Measurements from ENCODE around the gene FBRSL1. TPM values are rescaled to one million over a fixed set of nuclear protein-coding genes. Genes with fewer than 3 reads are reported as not detected.

FBRSL1 gene
- polyA plus RNA-seq, 1 of the 3 experiments (the other 2 are of a cell fraction), result 5.5 TPM

- Histone ChIP-seq H3F3A (replicated peaks; ENCODE audit: insufficient read depth) (no peaks in the 10 kb centered on the region), H2AFZ (ENCODE audit: low read depth) (no peak overlapping the region), H4K20me1 (ENCODE audit: insufficient read depth) (peaks cover 12% of the 10 kb centered on the region), H3K79me2 (ENCODE audit: insufficient read depth) (no peaks in the 10 kb centered on the region), H3K9me3 (no peaks in the 10 kb centered on the region), H3K4me3 (ENCODE audit: low read depth in 2 of 2, low read length in 1 of 2) (no peak overlapping the region), H3K36me3 (replicated peaks in 1 of 2; ENCODE audit: control insufficient read depth in 1 of 2, insufficient read depth in 2 of 2, low read length in 1 of 2) (no peaks in the 10 kb centered on the region), H3K4me1 (ENCODE audit: control insufficient read depth in 1 of 2, insufficient read depth in 2 of 2, low read depth in 1 of 2, low read length in 1 of 2) (peaks cover 0 to 10% of the 10 kb centered on the region in 2 experiments; a peak in 1 of 4 replicates), H3K27me3 (ENCODE audit: insufficient read depth) (no peaks in the 10 kb centered on the region), H3K9me2 (no peaks in the 10 kb centered on the region), H3K27ac (ENCODE audit: low read depth in 2 of 2, low read length in 1 of 2) (no peak overlapping the region), H3K4me2 (no peak overlapping the region), H3K9ac (no peak overlapping the region)
- 96% methylated on average over 12 of the region's 17 CpGs for WGBS (ENCODE audit: low lambda C conversion rate)
- POLR2A ChIA-PET, result no interaction called here
- no peak for DNase-seq
- CTCF ChIA-PET, result interaction anchor here (2.1 kb wide), 1 partner anchor 33 kb away, joined by 5 read pairs; no protein-coding TSS in a partner anchor
- TF ChIP-seq MEF2A (IDR thresholded peaks at IDR 0.05; ENCODE audit: borderline replicate concordance, low read depth) (no peak), EZH2phosphoT487 (IDR thresholded peaks at IDR 0.05; ENCODE audit: borderline replicate concordance, low read depth) (no peak), GATA2 (CRISPR knock-in tag; IDR thresholded peaks at IDR 0.05) (no peak)
Measured at GRCh38 chr12:132556801-132557200, 66.8 kb downstream of the FBRSL1 start.

DNA sequence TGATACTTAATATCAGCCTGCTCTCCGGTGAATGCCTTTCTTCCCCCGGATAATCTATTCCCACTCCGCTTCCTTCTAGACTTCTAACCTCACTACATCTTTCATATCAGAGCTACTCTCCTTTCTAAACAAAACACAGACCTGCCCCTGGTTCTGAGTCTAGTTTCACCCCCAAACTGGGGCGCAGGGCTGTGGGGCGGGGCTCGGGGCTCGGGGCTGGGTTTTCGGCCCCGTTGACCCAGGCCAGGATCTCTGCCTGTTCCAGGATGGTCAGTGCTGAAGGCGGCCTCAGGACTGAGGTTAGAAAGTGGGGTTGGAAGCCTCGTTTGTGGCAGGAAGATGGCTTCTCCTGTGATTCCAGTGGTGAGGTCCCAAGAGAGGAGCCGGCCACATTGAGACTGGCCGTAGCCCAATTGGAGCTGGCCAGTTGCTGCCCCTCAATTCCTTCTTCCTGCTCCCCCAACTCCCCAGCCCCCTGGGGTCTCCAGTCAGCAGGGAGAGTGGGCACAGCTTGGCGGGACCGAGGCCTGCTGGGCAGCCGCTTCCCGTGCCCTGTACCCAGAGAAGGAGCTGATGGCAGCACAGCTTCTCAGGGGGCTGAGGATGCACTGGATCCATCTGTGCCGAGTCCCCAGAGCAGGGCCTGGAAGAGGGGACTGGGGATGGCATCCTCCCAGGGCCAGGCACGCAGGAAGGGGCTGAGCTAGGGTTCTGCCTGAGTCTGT is 67.5 kb downstream of the FBRSL1 start:
- Histone ChIP-seq H3K4me2 (no peak overlapping the region), H3K9me2 (no peaks in the 10 kb centered on the region), H3K27ac (ENCODE audit: low read depth in 2 of 2, low read length in 1 of 2) (no peak overlapping the region), H3K27me3 (ENCODE audit: insufficient read depth) (no peaks in the 10 kb centered on the region), H3K36me3 (replicated peaks in 1 of 2; ENCODE audit: control insufficient read depth in 1 of 2, insufficient read depth in 2 of 2, low read length in 1 of 2) (no peaks in the 10 kb centered on the region), H4K20me1 (ENCODE audit: insufficient read depth) (peaks cover 18% of the 10 kb centered on the region), H3K4me1 (ENCODE audit: control insufficient read depth in 1 of 2, insufficient read depth in 2 of 2, low read depth in 1 of 2, low read length in 1 of 2) (peaks cover 0 to 11% of the 10 kb centered on the region in 2 experiments; a peak in 1 of 4 replicates), H3K79me2 (ENCODE audit: insufficient read depth) (peaks cover 3% of the 10 kb centered on the region; the same call in 1 of the 2 replicates), H3K9me3 (no peaks in the 10 kb centered on the region), H3K4me3 (ENCODE audit: low read depth in 2 of 2, low read length in 1 of 2) (no peak overlapping the region), H3F3A (replicated peaks; ENCODE audit: insufficient read depth) (no peaks in the 10 kb centered on the region), H3K9ac (no peak overlapping the region), H2AFZ (ENCODE audit: low read depth) (no peak overlapping the region)
- no peak for TF ChIP-seq NFIC (IDR thresholded peaks at IDR 0.05; ENCODE audit: borderline replicate concordance)
- TF ChIP-seq TAF1 (IDR thresholded peaks at IDR 0.05; ENCODE audit: borderline replicate concordance, low read depth, low read length), result no peak
- TF ChIP-seq, protein P1, sequence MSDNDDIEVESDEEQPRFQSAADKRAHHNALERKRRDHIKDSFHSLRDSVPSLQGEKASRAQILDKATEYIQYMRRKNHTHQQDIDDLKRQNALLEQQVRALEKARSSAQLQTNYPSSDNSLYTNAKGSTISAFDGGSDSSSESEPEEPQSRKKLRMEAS (IDR thresholded peaks at IDR 0.05; ENCODE audit: low read depth), result no peak
- TF ChIP-seq GABPA (IDR thresholded peaks at IDR 0.05; ENCODE audit: low read depth), result no peak
- TF ChIP-seq ELF1 (IDR thresholded peaks at IDR 0.05), result no peak
- TF ChIP-seq YY1 (IDR thresholded peaks at IDR 0.05; ENCODE audit: low read depth), result no peak
- no peak for TF ChIP-seq SIN3A (IDR thresholded peaks at IDR 0.05; ENCODE audit: borderline replicate concordance, low read depth, low read length)
- DNase-seq, result no peak
- ChIA-PET POLR2A (no interaction called here), CTCF (interaction anchor here (1.4 to 5.9 kb wide), 3 partner anchors 33 to 373 kb away, joined by 3 to 80 read pairs (median 5); no protein-coding TSS in a partner anchor)
- WGBS (ENCODE audit: low lambda C conversion rate), result 95% methylated on average over 12 of the region's 19 CpGs

Measured in SK-N-SH (cell line).